Panc1 (cell line): ENCODE data around the gene OTC. TPM values are rescaled to one million over a fixed set of nuclear protein-coding genes. Genes with fewer than 3 reads are reported as not detected.

ENCODE experiments used
- ATAC-seq: fragments of 200-7000 bp; cut with Tn5 transposase; 2 replicates; pipeline ENCODE4 v1.9.1; 2020; ENCODE audit warnings: mild to moderate bottlenecking, moderate library complexity
- BruUV-seq: library from RNA; stranded (reverse); fragments of 400-500 nt; replicated peaks from 2 replicates; lab custom pipeline; 2021; lab: Mats Ljungman, UMichigan
- CTCF ChIA-PET: fragments of 300-600 bp; sonication (Branson Sonifier 250); formaldehyde crosslinking; loops from one replicate; lab custom pipeline; 2022; ENCODE audit warnings: antibody characterized with exemption; lab: Charles Lee
- POLR2A ChIA-PET: fragments of 300-600 bp; sonication (Branson Sonifier 250); formaldehyde crosslinking; loops from one replicate; lab custom pipeline; 2022; ENCODE audit warnings: antibody characterized with exemption; lab: Charles Lee
- DNase-seq: peaks from one replicate; pipeline ENCODE4 v3.0.0-alpha.2; 2010; ENCODE audit warnings: low read depth, low spot score
- H3K27ac ChIP-seq: 2 replicates; pipeline ENCODE4 v1.5.1; 2011; ENCODE audit warnings: mild to moderate bottlenecking, low read length, inconsistent platforms
- H3K27me3 ChIP-seq: fragments of 200-500 bp; sonication (Bioruptor generic); 2 replicates; pipeline ENCODE4 v1.6.0; 2014; ENCODE audit warnings: low read length, inconsistent platforms; ENCODE audit not compliant: control insufficient read depth, insufficient read depth
- H3K36me3 ChIP-seq: fragments of 200-500 bp; sonication (Bioruptor generic); 2 replicates; pipeline ENCODE4 v1.5.1; 2014; ENCODE audit warnings: inconsistent platforms, mild to moderate bottlenecking, low read length, moderate library complexity; ENCODE audit not compliant: control insufficient read depth, insufficient read depth
- H3K4me1 ChIP-seq: 2 replicates; pipeline ENCODE4 v1.5.1; 2011; ENCODE audit warnings: inconsistent platforms, mild to moderate bottlenecking, low read length, moderate library complexity; ENCODE audit not compliant: control insufficient read depth, insufficient read depth
- H3K4me3 ChIP-seq, 2 experiments: 2 replicates each; pipeline ENCODE4 v1.5.1; 2011 to 2012; ENCODE audit warnings: low read depth in 2 of 2, low read length in 2 of 2, mild to moderate bottlenecking in 2 of 2, inconsistent platforms in 1 of 2, moderate library complexity in 1 of 2
- H3K9me3 ChIP-seq: fragments of 200-500 bp; sonication (Bioruptor generic); 2 replicates; pipeline ENCODE4 v1.5.1; 2014; ENCODE audit warnings: low read depth, mild to moderate bottlenecking, inconsistent platforms, low read length, moderate library complexity; ENCODE audit not compliant: control insufficient read depth, insufficient read depth
- CTCF ChIP-seq: fragments of 450-650 bp; IDR thresholded peaks from 2 replicates; pipeline ENCODE4 v1.5.1; 2017; ENCODE audit warnings: mild to moderate bottlenecking
- POLR2AphosphoS5 ChIP-seq: IDR thresholded peaks from 2 replicates; pipeline ENCODE4 v1.6.1; 2012; ENCODE audit warnings: mild to moderate bottlenecking, low read depth, low read length, moderate library complexity
- REST ChIP-seq, 2 experiments: IDR thresholded peaks; 2 replicates each; pipeline ENCODE4 v1.6.1; 2011 to 2012; ENCODE audit warnings: low read depth in 2 of 2, control low read depth in 1 of 2, low read length in 1 of 2, mild to moderate bottlenecking in 1 of 2, moderate library complexity in 1 of 2; ENCODE audit not compliant: insufficient read depth in 1 of 2
- SIN3A ChIP-seq: IDR thresholded peaks from 2 replicates; pipeline ENCODE4 v1.6.1; 2012; ENCODE audit warnings: low read depth, mild to moderate bottlenecking, low read length, moderate library complexity, borderline replicate concordance; ENCODE audit not compliant: insufficient read depth
- TCF7L2 ChIP-seq: IDR thresholded peaks from 2 replicates; pipeline ENCODE4 v1.6.1; 2011; ENCODE audit warnings: mild to moderate bottlenecking, low read depth, low read length, inconsistent platforms
- in situ Hi-C: cut with HindIII; loops from 2 replicates; pipeline ENCODE4 v1.10.0; 2016; ENCODE audit warnings: low sequenced_read_pairs, low pct_unique_long_range_greater_than_20kb
- intact Hi-C: fragments of 100-400 bp; cut with micrococcal nuclease; formaldehyde crosslinking; loops from one replicate; pipeline ENCODE4 v1.10.0; 2022; ENCODE audit not compliant: unreplicated experiment
- total RNA-seq: library from RNA; stranded (reverse); gene quantifications from one replicate; pipeline ENCODE4 v1.2.1, GENCODE V29; 2021; ENCODE audit not compliant: unreplicated experiment

The OTC gene
- total RNA-seq, 1 experiment from 2014 or later: not detected

DNA sequence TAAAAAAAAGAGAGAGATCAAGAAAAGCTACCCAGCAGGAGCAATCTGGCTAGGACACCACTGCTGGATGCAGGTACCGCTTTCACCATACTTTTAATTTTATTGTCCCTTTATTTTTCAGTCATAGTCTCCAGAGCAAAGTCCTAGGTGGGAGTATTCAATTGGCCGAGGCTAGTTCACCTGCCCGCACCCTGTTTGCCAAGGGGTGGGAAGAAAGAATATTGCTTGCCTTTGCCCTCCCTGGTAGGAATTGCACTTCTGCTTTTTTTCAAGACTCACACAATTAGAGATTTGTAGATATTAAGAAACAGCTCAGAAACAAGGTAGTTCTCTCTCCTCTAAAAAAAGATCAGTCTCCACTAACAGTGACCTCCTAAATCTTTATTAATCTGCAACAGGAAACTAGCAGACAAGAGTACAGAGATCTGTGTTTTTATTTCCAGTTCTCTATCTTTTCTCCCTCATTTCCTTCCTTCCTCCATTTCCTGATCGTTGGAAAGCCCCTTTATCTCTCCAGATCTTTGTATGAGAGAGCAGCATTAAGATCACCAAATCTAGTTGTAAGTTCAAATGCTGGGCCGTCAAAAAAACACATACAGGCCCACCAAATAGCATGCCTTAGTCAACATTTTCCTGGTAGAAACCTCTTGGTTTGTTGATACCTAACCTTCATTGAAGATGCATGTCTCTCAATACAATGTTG is 15.7 kb upstream of the OTC start:
- POLR2A ChIA-PET: no interaction called here

DNA sequence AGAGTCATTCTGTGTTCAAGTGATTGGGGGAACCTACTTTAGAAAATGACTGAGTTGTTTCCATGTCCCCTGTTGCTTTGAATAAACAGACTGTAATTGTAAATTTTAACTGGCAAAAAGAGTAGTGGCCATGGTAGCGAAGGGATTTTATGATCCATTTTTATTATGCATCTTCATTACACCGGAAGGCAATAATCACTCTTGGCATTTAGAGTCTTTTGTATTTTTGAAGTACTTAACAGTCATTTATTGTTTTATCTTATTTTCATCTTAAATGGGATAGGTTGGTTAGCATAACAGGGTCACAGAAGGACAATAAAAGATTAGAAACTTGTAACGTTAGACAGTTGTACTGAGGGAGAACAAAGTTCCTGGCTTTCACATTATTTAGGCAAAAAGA is 11.0 kb upstream of the OTC start:
- in situ Hi-C loops: no loop called here
- POLR2A ChIA-PET: no interaction called here
- no peak for TF ChIP-seq SIN3A
- TF ChIP-seq TCF7L2: no peak
- no peak for TF ChIP-seq REST (IDR thresholded peaks at IDR 0.05; ENCODE audit: insufficient read depth in 1 of 2, low read depth in 2 of 2, low read length in 1 of 2)
- no peak for TF ChIP-seq CTCF
- TF ChIP-seq POLR2AphosphoS5: no peak

More for the DNA sequence above, 15.7 kb upstream of the OTC start:
- Histone ChIP-seq H3K4me3 (no peak overlapping the region), H3K36me3 (no peaks in the 10 kb centered on the region), H3K27me3 (no peaks in the 10 kb centered on the region), H3K27ac (no peak overlapping the region), H3K9me3 (no peaks in the 10 kb centered on the region), H3K4me1 (no peaks in the 10 kb centered on the region)
- no peak for DNase-seq
- TF ChIP-seq SIN3A (no peak), POLR2AphosphoS5 (no peak), TCF7L2 (no peak), REST (IDR thresholded peaks at IDR 0.05; ENCODE audit: insufficient read depth in 1 of 2, low read depth in 2 of 2, low read length in 1 of 2) (no peak), CTCF (no peak)
- no peak for ATAC-seq
- BruUV-seq: no TSS peak
- CTCF ChIA-PET: no interaction called here
- intact Hi-C loops (no loop called here), in situ Hi-C loops (no loop called here)

More for the DNA sequence above, 11.0 kb upstream of the OTC start:
- intact Hi-C loops: no loop called here
- BruUV-seq: no TSS peak
- ATAC-seq (no peak), DNase-seq (no peak)
- CTCF ChIA-PET: no interaction called here
- Histone ChIP-seq H3K27ac (no peak overlapping the region), H3K4me3 (no peak overlapping the region), H3K27me3 (no peaks in the 10 kb centered on the region), H3K36me3 (no peaks in the 10 kb centered on the region), H3K9me3 (no peaks in the 10 kb centered on the region), H3K4me1 (no peaks in the 10 kb centered on the region)
